IPS DF 6.9 (cell line): ENCODE measurements around the gene SLC45A3.

Source experiments
- DNase-seq: peaks from one replicate; pipeline ENCODE4 v3.0.0-alpha.2; 2013; ENCODE audit warnings: low read depth, low spot score
- H3K27ac ChIP-seq: one replicate; pipeline ENCODE4 v1.5.1; 2013; ENCODE audit warnings: low read length, control low read depth
- H3K27me3 ChIP-seq: 2 replicates; pipeline ENCODE4 v1.6.1; 2013; ENCODE audit warnings: mild to moderate bottlenecking, low read length; ENCODE audit not compliant: control insufficient read depth, insufficient read depth
- H3K36me3 ChIP-seq: 2 replicates; pipeline ENCODE4 v1.6.1; 2013; ENCODE audit warnings: low read length; ENCODE audit not compliant: control insufficient read depth, insufficient read depth
- H3K4me1 ChIP-seq: 2 replicates; pipeline ENCODE4 v1.6.1; 2013; ENCODE audit warnings: low read length; ENCODE audit not compliant: control insufficient read depth, insufficient read depth
- H3K4me3 ChIP-seq: 2 replicates; pipeline ENCODE4 v1.5.1; 2013; ENCODE audit warnings: mild to moderate bottlenecking, low read length
- H3K9me3 ChIP-seq: 2 replicates; pipeline ENCODE4 v1.6.1; 2013; ENCODE audit warnings: low read length, inconsistent platforms; ENCODE audit not compliant: control insufficient read depth, insufficient read depth
- WGBS: extraction: QIAGEN DNeasy Blood & Tissue Kit; methylation state at CpG from one replicate; pipeline ENCODE4 v1.1.7; 2013; ENCODE audit warnings: mixed read lengths, missing lambda C conversion rate; ENCODE audit not compliant: insufficient read length, insufficient coverage; 5-methylcytosine and 5-hydroxymethylcytosine counted together

SLC45A3 gene

GRCh38 chr1:205711105-205712048, 31.1 kb upstream of the SLC45A3 start:
- Histone ChIP-seq H3K4me1 (no peaks in the 10 kb centered on the region), H3K9me3 (no peaks in the 10 kb centered on the region), H3K36me3 (peaks cover 4% of the 10 kb centered on the region; the same call in 1 of the 2 replicates), H3K27me3 (no peaks in the 10 kb centered on the region), H3K4me3 (no peak overlapping the region), H3K27ac (no peak overlapping the region)
- no CpG with 5 or more reads among the region's 8 CpGs for WGBS
- peak; percentile 71 for DNase-seq

- no peaks in the 10 kb centered on the region for H3K27me3 ChIP-seq
- no peak overlapping the region for H3K27ac ChIP-seq
- no CpG with 5 or more reads among the region's 1 CpG for WGBS
- peaks cover under 1% of the 10 kb centered on the region; the same call in 1 of the 2 replicates for H3K36me3 ChIP-seq
- H3K4me3 ChIP-seq, result no peak overlapping the region
- no peaks in the 10 kb centered on the region for H3K4me1 ChIP-seq
- no peak for DNase-seq
- H3K9me3 ChIP-seq, result no peaks in the 10 kb centered on the region
Measured at GRCh38 chr1:205710201-205711062, 30.1 kb upstream of the SLC45A3 start.

GRCh38 chr1:205709640-205710039, 29.3 kb upstream of the SLC45A3 start:
- H3K27me3 ChIP-seq, result no peaks in the 10 kb centered on the region
- no CpG with 5 or more reads among the region's 2 CpGs for WGBS
- H3K27ac ChIP-seq, result no peak overlapping the region
- H3K9me3 ChIP-seq, result no peaks in the 10 kb centered on the region
- no peak overlapping the region for H3K4me3 ChIP-seq
- no peaks in the 10 kb centered on the region for H3K4me1 ChIP-seq
- H3K36me3 ChIP-seq, result no peaks in the 10 kb centered on the region
- no peak for DNase-seq

- Histone ChIP-seq H3K4me3 (no peak overlapping the region), H3K27ac (no peak overlapping the region), H3K27me3 (no peaks in the 10 kb centered on the region), H3K9me3 (no peaks in the 10 kb centered on the region), H3K4me1 (no peaks in the 10 kb centered on the region), H3K36me3 (no peaks in the 10 kb centered on the region)
- DNase-seq, result no peak
- WGBS, result no CpG with 5 or more reads among the region's 4 CpGs
Measured at GRCh38 chr1:205709059-205709398, 28.7 kb upstream of the SLC45A3 start.

- Histone ChIP-seq H3K27ac (no peak overlapping the region), H3K9me3 (no peaks in the 10 kb centered on the region), H3K4me3 (no peak overlapping the region), H3K36me3 (no peaks in the 10 kb centered on the region), H3K27me3 (no peaks in the 10 kb centered on the region), H3K4me1 (peaks cover 1% of the 10 kb centered on the region; the same call in 1 of the 2 replicates)
- no peak for DNase-seq
- WGBS, result no CpG with 5 or more reads among the region's 6 CpGs
Measured at GRCh38 chr1:205706601-205707502, 26.5 kb upstream of the SLC45A3 start.

- H3K27ac ChIP-seq, result no peak overlapping the region
- WGBS, result no CpG with 5 or more reads among the region's 2 CpGs
- H3K36me3 ChIP-seq, result no peaks in the 10 kb centered on the region
Measured at GRCh38 chr1:205704903-205705302, 24.6 kb upstream of the SLC45A3 start.

GRCh38 chr1:205703072-205703471, 22.8 kb upstream of the SLC45A3 start:
- Histone ChIP-seq H3K9me3 (no peaks in the 10 kb centered on the region), H3K4me1 (peaks cover 8% of the 10 kb centered on the region), H3K36me3 (no peaks in the 10 kb centered on the region), H3K27ac (no peak overlapping the region), H3K4me3 (no peak overlapping the region), H3K27me3 (no peaks in the 10 kb centered on the region)
- WGBS, result no CpG with 5 or more reads among the region's 1 CpG
- DNase-seq, result no peak

More at GRCh38 chr1:205704903-205705302, 24.6 kb upstream of the SLC45A3 start:
- H3K9me3 ChIP-seq, result no peaks in the 10 kb centered on the region
- no peak for DNase-seq
- no peaks in the 10 kb centered on the region for H3K27me3 ChIP-seq
- peaks cover 8% of the 10 kb centered on the region for H3K4me1 ChIP-seq
- H3K4me3 ChIP-seq, result no peak overlapping the region

GRCh38 chr1:205701891-205702290, 21.6 kb upstream of the SLC45A3 start:
- WGBS, result no CpG with 5 or more reads among the region's 4 CpGs

GRCh38 chr1:205701420-205701819, 21.1 kb upstream of the SLC45A3 start:
- peaks cover 8% of the 10 kb centered on the region for H3K4me1 ChIP-seq
- no CpG with 5 or more reads among the region's 2 CpGs for WGBS
- no peak overlapping the region for H3K4me3 ChIP-seq
- no peak for DNase-seq
- no peaks in the 10 kb centered on the region for H3K27me3 ChIP-seq
- no peaks in the 10 kb centered on the region for H3K9me3 ChIP-seq
- no peaks in the 10 kb centered on the region for H3K36me3 ChIP-seq
- no peak overlapping the region for H3K27ac ChIP-seq

More at GRCh38 chr1:205701891-205702290, 21.6 kb upstream of the SLC45A3 start:
- peaks cover 8% of the 10 kb centered on the region for H3K4me1 ChIP-seq
- no peak for DNase-seq
- no peaks in the 10 kb centered on the region for H3K36me3 ChIP-seq
- H3K4me3 ChIP-seq, result no peak overlapping the region
- H3K9me3 ChIP-seq, result no peaks in the 10 kb centered on the region
- no peak overlapping the region for H3K27ac ChIP-seq
- no peaks in the 10 kb centered on the region for H3K27me3 ChIP-seq
